Neural cell (in vitro differentiated cells): ENCODE measurements around the gene PGRMC1. TPM values are rescaled to one million over a fixed set of nuclear protein-coding genes. Genes with fewer than 3 reads are reported as not detected.
"Not testable (repeated sequence)": the region's sequence is repeated elsewhere in the genome, so short reads cannot be mapped to it uniquely, and the experiment has no call there.

Source experiments
- H2AFZ ChIP-seq: fragments of 200-600, 300-800 bp; sonication (generic), shearing (Covaris generic); 2 replicates; pipeline ENCODE4 v1.6.0; 2014; ENCODE audit warnings: low read depth, mild to moderate bottlenecking, antibody characterized with exemption, low read length, moderate library complexity
- H3F3A ChIP-seq: fragments of 200-600 bp; shearing (Covaris generic); 2 replicates; pipeline ENCODE4 v1.6.1; 2016; ENCODE audit warnings: mild to moderate bottlenecking, moderate library complexity, mixed read lengths, antibody characterized with exemption, low read length; ENCODE audit not compliant: insufficient read depth, poor library complexity, severe bottlenecking
- H3K27ac ChIP-seq: fragments of 200-600, 300-800 bp; sonication (generic), shearing (Covaris generic); 2 replicates; pipeline ENCODE4 v1.5.1; 2014; ENCODE audit warnings: mild to moderate bottlenecking, low read length, moderate library complexity
- H3K27me3 ChIP-seq: fragments of 300-800, 200-600 bp; sonication (generic), shearing (Covaris generic); 2 replicates; pipeline ENCODE4 v1.6.0; 2014; ENCODE audit warnings: mild to moderate bottlenecking, low read depth, low read length, moderate library complexity; ENCODE audit not compliant: insufficient read depth
- H3K36me3 ChIP-seq: fragments of 300-800, 200-600 bp; sonication (generic), shearing (Covaris generic); 2 replicates; pipeline ENCODE4 v1.5.1; 2014; ENCODE audit warnings: mild to moderate bottlenecking, antibody characterized with exemption, low read length, moderate library complexity; ENCODE audit not compliant: insufficient read depth
- H3K4me2 ChIP-seq: fragments of 300-800, 200-600 bp; sonication (generic), shearing (Covaris generic); 2 replicates; pipeline ENCODE4 v1.6.0; 2014; ENCODE audit warnings: mild to moderate bottlenecking, low read length
- H3K4me3 ChIP-seq: fragments of 300-800, 200-600 bp; sonication (generic), shearing (Covaris generic); 2 replicates; pipeline ENCODE4 v1.5.1; 2014; ENCODE audit warnings: mild to moderate bottlenecking, low read length, moderate library complexity
- H3K79me2 ChIP-seq: fragments of 200-600 bp; shearing (Covaris generic); replicated peaks from 2 replicates; pipeline ENCODE4 v1.6.0; 2014; ENCODE audit warnings: mild to moderate bottlenecking, low read length, moderate library complexity; ENCODE audit not compliant: insufficient read depth
- H3K9ac ChIP-seq: fragments of 300-800, 200-600 bp; sonication (generic), shearing (Covaris generic); 2 replicates; pipeline ENCODE4 v1.6.1; 2016; ENCODE audit warnings: mild to moderate bottlenecking, low read length, mixed read lengths
- H3K9me2 ChIP-seq: fragments of 200-600 bp; shearing (Covaris generic); 2 replicates; pipeline ENCODE4 v1.6.1; 2016; ENCODE audit warnings: mild to moderate bottlenecking, low read length, mixed read lengths; ENCODE audit not compliant: insufficient read depth
- H3K9me3 ChIP-seq: fragments of 200-600, 300-800 bp; sonication (generic), shearing (Covaris generic); 2 replicates; pipeline ENCODE4 v1.6.1; 2016; ENCODE audit warnings: mild to moderate bottlenecking, mixed run types, low read length, moderate library complexity, mixed read lengths
- H4K20me1 ChIP-seq: fragments of 200-600 bp; shearing (Covaris generic); 2 replicates; pipeline ENCODE4 v1.6.1; 2016; ENCODE audit warnings: mild to moderate bottlenecking, mixed run types; ENCODE audit not compliant: insufficient read depth
- CTCF ChIP-seq: fragments of 450-650 bp; IDR thresholded peaks from 2 replicates; pipeline ENCODE4 v1.5.1; 2014; ENCODE audit warnings: antibody characterized with exemption, mild to moderate bottlenecking, moderate library complexity; ENCODE audit not compliant: poor library complexity, severe bottlenecking
- EP300 ChIP-seq: fragments of 450-650 bp; conservative IDR thresholded peaks from 2 replicates; pipeline ENCODE4 v1.6.1; 2014; ENCODE audit warnings: antibody characterized with exemption, mild to moderate bottlenecking, moderate library complexity; ENCODE audit not compliant: poor library complexity, severe bottlenecking
- EZH2 ChIP-seq: fragments of 200-600, 300-800 bp; shearing (Covaris generic), sonication (generic); IDR thresholded peaks from 2 replicates; pipeline ENCODE4 v1.6.1; 2014; ENCODE audit warnings: antibody characterized with exemption, low read length, borderline replicate concordance, mild to moderate bottlenecking; ENCODE audit not compliant: insufficient read depth, poor library complexity, severe bottlenecking
- MXI1 ChIP-seq: fragments of 450-650 bp; conservative IDR thresholded peaks from 2 replicates; pipeline ENCODE4 v1.6.1; 2014; ENCODE audit warnings: antibody characterized with exemption, mild to moderate bottlenecking; ENCODE audit not compliant: poor library complexity, severe bottlenecking
- POLR2AphosphoS5 ChIP-seq: IDR thresholded peaks from 2 replicates; pipeline ENCODE4 v1.6.1; 2012
- RAD21 ChIP-seq: fragments of 450-650 bp; conservative IDR thresholded peaks from 2 replicates; pipeline ENCODE4 v1.6.1; 2014; ENCODE audit warnings: antibody characterized with exemption, mild to moderate bottlenecking, moderate library complexity
- REST ChIP-seq: IDR thresholded peaks from 2 replicates; pipeline ENCODE4 v1.6.1; 2012; ENCODE audit warnings: borderline replicate concordance
- SMC3 ChIP-seq: fragments of 450-650 bp; conservative IDR thresholded peaks from 2 replicates; pipeline ENCODE4 v1.6.1; 2014; ENCODE audit warnings: antibody characterized with exemption, mild to moderate bottlenecking, moderate library complexity; ENCODE audit not compliant: poor library complexity
- TAF1 ChIP-seq: IDR thresholded peaks from 2 replicates; pipeline ENCODE4 v1.6.1; 2012; ENCODE audit warnings: low read depth
- polyA plus RNA-seq: library from polyadenylated mRNA; depleted of rRNA; stranded (reverse); fragments of >200 nt; gene quantifications from 2 replicates; pipeline ENCODE4 v1.2.3, GENCODE V29; 2014

PGRMC1 gene
- polyA plus RNA-seq, 1 donor from 2014 or later = 672 TPM

GRCh38 chrX:119272882-119273419 lies 36.9 kb downstream of the PGRMC1 start:
- TF ChIP-seq REST = no peak
- TF ChIP-seq CTCF = no peak
- TF ChIP-seq RAD21 = no peak
- TF ChIP-seq TAF1 = no peak
- no peak for TF ChIP-seq POLR2AphosphoS5
- no peak for TF ChIP-seq MXI1
- no peak for TF ChIP-seq EZH2
- no peak for TF ChIP-seq EP300
- no peak for TF ChIP-seq SMC3
- H3K9ac ChIP-seq = no peak overlapping the region
- H3K9me3 ChIP-seq = no peaks in the 10 kb centered on the region
- no peaks in the 10 kb centered on the region for H3K36me3 ChIP-seq
- no peaks in the 10 kb centered on the region for H3K9me2 ChIP-seq
- H3F3A ChIP-seq = no peaks in the 10 kb centered on the region
- no peak overlapping the region for H3K27ac ChIP-seq
- no peaks in the 10 kb centered on the region for H4K20me1 ChIP-seq
- H3K27me3 ChIP-seq = peaks cover 15% of the 10 kb centered on the region
- H3K4me2 ChIP-seq = no peak overlapping the region
- H3K79me2 ChIP-seq = no peaks in the 10 kb centered on the region
- H2AFZ ChIP-seq = no peak overlapping the region
- peak overlapping the region; percentile 34 for H3K4me3 ChIP-seq

- no peaks in the 10 kb centered on the region for H3K79me2 ChIP-seq
- H3K27me3 ChIP-seq = peaks cover 15% of the 10 kb centered on the region
- H4K20me1 ChIP-seq = no peaks in the 10 kb centered on the region
- no peak overlapping the region for H3K27ac ChIP-seq
- H3K4me2 ChIP-seq = no peak overlapping the region
- no peaks in the 10 kb centered on the region for H3F3A ChIP-seq
- H3K9me2 ChIP-seq = no peaks in the 10 kb centered on the region
- H2AFZ ChIP-seq = no peak overlapping the region
- H3K9ac ChIP-seq = no peak overlapping the region
- TF ChIP-seq EZH2 (no peak), TAF1 (no peak)
- no peaks in the 10 kb centered on the region for H3K36me3 ChIP-seq
- H3K9me3 ChIP-seq = no peaks in the 10 kb centered on the region
- peak overlapping the region; percentile 34 for H3K4me3 ChIP-seq
Measured at GRCh38 chrX:119273420-119274192, 37.5 kb downstream of the PGRMC1 start.

- not testable (repeated sequence) for H3K9ac ChIP-seq, H3K4me2 ChIP-seq, H3K9me3 ChIP-seq, H3K27me3 ChIP-seq, H3K36me3 ChIP-seq, H3K9me2 ChIP-seq, H3K27ac ChIP-seq, H2AFZ ChIP-seq, H3F3A ChIP-seq, H4K20me1 ChIP-seq, H3K4me3 ChIP-seq, H3K79me2 ChIP-seq
Measured at GRCh38 chrX:119282347-119282746, 46.3 kb downstream of the PGRMC1 start.
